Stomach (tissue), 9 donors: ENCODE data around the gene FAHD1. TPM values are rescaled to one million over a fixed set of nuclear protein-coding genes. Genes with fewer than 3 reads are reported as not detected.

ENCODE experiments used
- DNase-seq, 2 donors: peaks; one replicate each; pipeline versions ENCODE4 v3.0.0 to v3.0.0-alpha.2; 2013 to 2019
- H3K27ac ChIP-seq, 5 donors: fragments of 200-600 bp in 4 of 5; sonication (generic) in 4 of 5; one replicate each; pipeline ENCODE4 v1.5.1; 2013 to 2019; ENCODE audit warnings: mild to moderate bottlenecking in 1 of 5, moderate library complexity in 1 of 5
- H3K27me3 ChIP-seq, 3 donors: fragments of 200-600 bp; sonication (generic); one replicate each; pipeline ENCODE4 v1.5.1; 2017 to 2019; ENCODE audit warnings: mixed run types in 1 of 3
- H3K36me3 ChIP-seq, 4 donors: fragments of 200-600 bp; sonication (generic); 1 replicate in 3 of 4; 2 replicates in 1 of 4; pipeline ENCODE4 v1.5.1; 2016 to 2019
- H3K4me1 ChIP-seq, 4 donors: fragments of 200-600 bp; sonication (generic); one replicate each; pipeline ENCODE4 v1.5.1; 2016 to 2019
- H3K4me3 ChIP-seq, 4 donors: fragments of 200-600 bp; sonication (generic) in 3 of 4; one replicate each; pipeline ENCODE4 v1.5.1; 2016 to 2019; ENCODE audit warnings: mild to moderate bottlenecking in 1 of 4
- H3K9me3 ChIP-seq, 4 donors: fragments of 200-600 bp; sonication (generic); one replicate each; pipeline ENCODE4 v1.5.1; 2016 to 2019
- EP300 ChIP-seq: sonication (generic); formaldehyde crosslinking; IDR thresholded peaks from one replicate; pipeline ENCODE4 v1.6.1; 2017; ENCODE audit warnings: antibody characterized with exemption
- POLR2A ChIP-seq, 4 donors: fragments of 450-650 bp; IDR thresholded peaks; one replicate each; pipeline ENCODE4 v1.6.1; 2016; ENCODE audit warnings: antibody characterized with exemption in 4 of 4, control low read depth in 2 of 4, mild to moderate bottlenecking in 1 of 4, moderate library complexity in 1 of 4
- POLR2AphosphoS5 ChIP-seq, 3 donors: sonication (generic); formaldehyde crosslinking; IDR thresholded peaks; one replicate each; pipeline ENCODE4 v1.6.1; 2016; ENCODE audit warnings: antibody characterized with exemption in 3 of 3
- WGBS, 5 donors: extraction: QIAGEN DNeasy Blood & Tissue Kit in 3 of 5; methylation state at CpG; one replicate each; pipeline versions ENCODE4 v1.1.5 to v1.1.7; 2013 to 2018; 5-methylcytosine and 5-hydroxymethylcytosine counted together
- intact Hi-C: fragments of 100-400 bp; cut with DNase I; formaldehyde crosslinking; loops from one replicate; pipeline ENCODE4 v1.15.1; 2023; ENCODE audit warnings: low total_unique reads
- polyA plus RNA-seq, 3 donors: library from polyadenylated mRNA; stranded (reverse); fragments of 200-250 nt; gene quantifications; one replicate each; pipeline ENCODE4 v1.2.3, GENCODE V29; 2013
- total RNA-seq, 5 donors: library from RNA; depleted of rRNA; stranded (reverse); fragments of >200 nt; gene quantifications; one replicate each; pipeline versions ENCODE4 v1.1.0 to v1.2.3, GENCODE V29; 2014 to 2016
- TF ChIP-seq, protein P1 (sequence below), 7 experiments: fragments of 450-650 bp in 4 of 7; fragments of 200-600 bp in 3 of 7; sonication (generic) in 3 of 7; IDR thresholded peaks; one replicate each; pipeline ENCODE4 v1.5.1; 2016 to 2019; ENCODE audit warnings: antibody characterized with exemption in 7 of 7, control low read depth in 2 of 7, mild to moderate bottlenecking in 1 of 7
- donor health status: healthy with polysubstance abuse.
- donor health status: Bipolar disorder and iron deficiency.
- donor health status: healthy.

FAHD1 gene
- total and polyA plus RNA-seq, 8 donors = 15.4 to 484 (median 29.7) TPM

DNA sequence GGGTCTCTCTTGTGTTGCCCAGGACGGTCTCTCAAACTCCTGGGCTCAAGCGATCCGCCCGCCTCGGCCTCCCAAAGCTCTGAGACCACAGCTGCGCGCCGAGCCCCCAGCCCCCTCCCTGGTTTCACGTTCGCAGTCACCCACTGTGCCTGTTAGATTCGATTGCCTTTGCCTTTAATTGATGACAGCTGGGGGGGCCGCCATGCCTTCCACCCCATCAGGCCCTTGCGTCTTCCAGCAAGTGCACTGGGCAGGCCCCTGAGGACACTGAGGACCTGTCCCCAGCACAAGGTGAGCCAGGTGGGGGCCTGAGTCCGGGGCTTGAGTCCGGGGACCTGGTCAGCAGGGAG, 36.8 kb upstream of the FAHD1 start:
- no peak overlapping the region for H3K27ac ChIP-seq
- H3K27me3 ChIP-seq = no peaks in the 10 kb centered on the region
- no peak overlapping the region for H3K4me3 ChIP-seq
- peaks cover 23 to 48% (median 38%) of the 10 kb centered on the region in 4 donors for H3K4me1 ChIP-seq
- intact Hi-C loops = no loop called here
- TF ChIP-seq, protein P1, sequence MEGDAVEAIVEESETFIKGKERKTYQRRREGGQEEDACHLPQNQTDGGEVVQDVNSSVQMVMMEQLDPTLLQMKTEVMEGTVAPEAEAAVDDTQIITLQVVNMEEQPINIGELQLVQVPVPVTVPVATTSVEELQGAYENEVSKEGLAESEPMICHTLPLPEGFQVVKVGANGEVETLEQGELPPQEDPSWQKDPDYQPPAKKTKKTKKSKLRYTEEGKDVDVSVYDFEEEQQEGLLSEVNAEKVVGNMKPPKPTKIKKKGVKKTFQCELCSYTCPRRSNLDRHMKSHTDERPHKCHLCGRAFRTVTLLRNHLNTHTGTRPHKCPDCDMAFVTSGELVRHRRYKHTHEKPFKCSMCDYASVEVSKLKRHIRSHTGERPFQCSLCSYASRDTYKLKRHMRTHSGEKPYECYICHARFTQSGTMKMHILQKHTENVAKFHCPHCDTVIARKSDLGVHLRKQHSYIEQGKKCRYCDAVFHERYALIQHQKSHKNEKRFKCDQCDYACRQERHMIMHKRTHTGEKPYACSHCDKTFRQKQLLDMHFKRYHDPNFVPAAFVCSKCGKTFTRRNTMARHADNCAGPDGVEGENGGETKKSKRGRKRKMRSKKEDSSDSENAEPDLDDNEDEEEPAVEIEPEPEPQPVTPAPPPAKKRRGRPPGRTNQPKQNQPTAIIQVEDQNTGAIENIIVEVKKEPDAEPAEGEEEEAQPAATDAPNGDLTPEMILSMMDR (IDR thresholded peaks at IDR 0.05) = no peak
- no peak for TF ChIP-seq EP300
- no peak for TF ChIP-seq POLR2A (IDR thresholded peaks at IDR 0.05)
- TF ChIP-seq POLR2AphosphoS5 (IDR thresholded peaks at IDR 0.05) = no peak
- no peaks in the 10 kb centered on the region for H3K9me3 ChIP-seq
- DNase-seq = no peak
- WGBS, 5 donors = 80 to 94% (median 91%) methylated on average over 14 to 15 of the region's 15 CpGs
- peaks cover 17 to 76% (median 71%) of the 10 kb centered on the region in 4 donors for H3K36me3 ChIP-seq

DNA sequence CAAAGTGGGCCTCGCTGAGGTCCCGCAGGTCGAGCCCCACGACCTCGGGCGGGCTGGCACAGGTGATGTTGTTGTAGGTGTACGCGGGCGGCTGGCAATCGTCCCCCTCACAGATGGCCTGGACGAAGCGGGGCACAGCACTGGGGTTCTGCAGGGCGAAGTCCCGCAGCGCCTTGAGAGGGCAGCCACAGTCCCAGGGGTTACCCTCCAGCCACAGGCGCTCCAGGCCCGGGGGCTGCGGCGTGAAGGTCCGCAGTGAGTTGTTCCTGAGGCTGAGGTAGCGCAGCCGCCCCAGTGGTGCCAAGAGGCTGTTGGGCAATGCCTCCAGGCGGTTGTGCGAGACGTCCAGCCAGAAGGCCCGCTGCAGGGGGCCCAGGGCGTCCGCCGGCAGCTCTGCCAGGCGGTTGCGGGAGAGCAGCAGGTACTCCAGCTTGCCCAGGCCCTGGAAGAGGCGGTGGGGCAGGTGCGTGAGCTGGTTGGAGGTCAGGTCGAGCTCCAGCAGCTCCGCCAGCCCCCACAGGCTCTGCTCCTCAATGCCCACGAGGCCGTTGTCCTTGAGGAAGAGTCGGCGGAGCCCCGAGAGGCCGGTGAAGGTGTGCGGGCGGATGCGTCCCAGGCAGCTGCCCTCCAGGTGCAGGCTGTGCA, 36.3 kb upstream of the FAHD1 start:
- Histone ChIP-seq H3K4me3 (no peak overlapping the region), H3K27ac (no peak overlapping the region), H3K27me3 (no peaks in the 10 kb centered on the region), H3K4me1 (peaks cover 18 to 43% (median 33%) of the 10 kb centered on the region in 4 donors), H3K9me3 (no peaks in the 10 kb centered on the region), H3K36me3 (peaks cover 17 to 71% (median 67%) of the 10 kb centered on the region in 4 donors)
- WGBS, 5 donors = 77 to 93% (median 91%) methylated on average over 8 to 44 of the region's 44 CpGs
- TF ChIP-seq EP300 (no peak), POLR2A (IDR thresholded peaks at IDR 0.05) (no peak), POLR2AphosphoS5 (IDR thresholded peaks at IDR 0.05) (no peak)
- TF ChIP-seq, protein P1 (IDR thresholded peaks at IDR 0.05) = no peak
- intact Hi-C loops = no loop called here
- DNase-seq = peak in 1 of 2 donors; percentile 1

DNA sequence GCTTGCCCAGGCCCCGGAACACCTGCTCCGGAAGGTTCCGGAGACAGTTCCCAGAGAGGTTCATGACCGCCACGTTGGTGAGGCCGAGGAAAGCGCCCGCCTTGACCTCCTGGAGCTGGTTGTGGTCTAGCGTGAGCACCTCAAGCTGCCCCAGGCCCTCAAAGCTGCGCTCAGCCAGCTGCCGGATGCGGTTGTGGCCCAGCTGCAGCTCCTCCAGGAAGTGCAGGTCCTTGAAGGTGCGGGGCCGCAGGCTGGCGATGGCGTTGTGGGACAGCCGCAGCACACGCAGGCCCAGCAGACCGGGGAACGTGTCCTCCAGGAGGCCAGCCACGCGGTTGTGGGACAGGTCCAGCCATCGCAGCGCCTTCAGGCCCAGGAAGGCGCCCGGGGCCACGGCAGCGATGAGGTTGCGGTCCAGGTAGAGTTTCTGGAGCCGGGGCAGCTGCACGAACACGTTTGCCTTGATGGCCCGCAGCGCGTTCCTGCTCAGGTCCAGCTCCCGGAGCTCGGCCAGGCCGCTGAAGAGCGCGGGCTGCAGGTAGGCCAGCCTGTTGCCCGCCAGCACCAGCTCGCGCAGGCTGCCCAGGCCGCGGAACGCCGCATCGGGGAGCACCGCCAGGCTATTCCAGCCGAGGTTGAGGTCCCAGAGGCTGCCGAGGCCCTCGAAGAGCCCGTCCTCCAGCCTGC, 35.6 kb upstream of the FAHD1 start:
- Histone ChIP-seq H3K4me1 (peaks cover 14 to 37% (median 27%) of the 10 kb centered on the region in 4 donors), H3K27me3 (no peaks in the 10 kb centered on the region), H3K27ac (no peak overlapping the region), H3K9me3 (no peaks in the 10 kb centered on the region), H3K4me3 (no peak overlapping the region), H3K36me3 (peaks cover 17 to 64% (median 61%) of the 10 kb centered on the region in 4 donors)
- intact Hi-C loops = no loop called here
- peak in 1 of 2 donors; percentile 6 for DNase-seq
- 90 to 96% (median 95%) methylated on average over 14 to 53 of the region's 53 CpGs for WGBS, 5 donors
- TF ChIP-seq POLR2A (IDR thresholded peaks at IDR 0.05) (no peak), EP300 (no peak), POLR2AphosphoS5 (IDR thresholded peaks at IDR 0.05) (no peak)
- TF ChIP-seq, protein P1 (IDR thresholded peaks at IDR 0.05) = no peak

DNA sequence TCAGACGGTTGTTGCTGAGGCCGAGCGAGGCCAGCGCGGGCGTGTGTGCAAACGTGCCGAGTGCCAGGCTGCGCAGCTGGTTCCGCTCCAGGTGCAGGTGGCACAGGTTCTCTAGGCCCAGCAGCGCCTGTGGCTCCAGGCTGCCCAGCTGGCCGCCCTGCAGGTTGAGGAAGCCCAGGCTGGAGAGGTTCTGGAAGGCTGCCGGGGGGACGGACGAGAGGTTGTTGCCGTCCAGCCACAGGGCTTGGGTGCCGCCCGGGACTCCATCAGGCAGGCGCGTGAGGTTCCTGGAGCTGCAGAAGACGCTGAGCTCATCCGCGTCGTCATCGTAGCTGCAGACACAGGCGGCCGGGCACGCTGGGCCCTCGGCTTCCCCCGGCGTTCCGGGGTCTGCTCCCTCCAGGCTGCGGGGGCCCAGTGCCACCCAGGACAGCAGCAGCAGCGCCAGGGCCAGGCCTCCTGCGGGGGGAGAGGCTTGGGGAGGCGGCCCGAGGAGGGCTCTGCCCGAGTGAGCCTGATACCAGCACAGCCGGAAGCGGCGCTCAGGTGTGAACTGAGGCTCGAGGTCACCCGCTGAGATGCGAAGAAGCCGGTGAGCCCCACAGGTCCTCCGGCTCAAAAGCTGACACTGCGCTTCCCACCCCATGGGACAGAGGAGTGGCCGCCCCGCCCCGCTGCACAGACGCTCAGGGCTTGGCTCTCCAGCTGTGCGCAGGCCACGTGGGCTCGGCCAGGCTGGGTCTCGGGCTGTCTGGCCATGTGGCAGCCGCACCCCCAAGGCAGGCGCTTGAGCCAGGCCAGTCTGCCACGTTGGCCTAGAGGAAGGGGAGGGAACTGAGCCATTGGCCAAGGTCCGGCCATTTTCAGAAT, 34.8 kb upstream of the FAHD1 start:
- Histone ChIP-seq H3K36me3 (peaks cover 17 to 56% (median 53%) of the 10 kb centered on the region in 4 donors), H3K9me3 (no peaks in the 10 kb centered on the region), H3K27ac (peak overlapping the region in 1 of 5 donors; percentile 75), H3K27me3 (no peaks in the 10 kb centered on the region), H3K4me3 (peak overlapping the region in 1 of 4 donors; percentile 36), H3K4me1 (peaks cover 14 to 35% (median 22%) of the 10 kb centered on the region in 4 donors)
- DNase-seq = no peak
- WGBS, 5 donors = 78 to 90% (median 82%) methylated on average over 35 to 59 of the region's 59 CpGs
- intact Hi-C loops = no loop called here
- TF ChIP-seq POLR2AphosphoS5 (IDR thresholded peaks at IDR 0.05) = no peak
- TF ChIP-seq, protein P1 (IDR thresholded peaks at IDR 0.05) = no peak
- no peak for TF ChIP-seq POLR2A (IDR thresholded peaks at IDR 0.05)
- TF ChIP-seq EP300 = no peak
